Measurements from ENCODE around the gene CTTN.

GRCh38 chr11:70462818-70463477, 64.6 kb downstream of the CTTN start:
- TF ChIP-seq CTCF (IDR thresholded peaks at IDR 0.05) (no peak), POLR2A (IDR thresholded peaks at IDR 0.05) (no peak)

Measured in testis (tissue), 2 donors.